ENCODE results near the gene PINLYP. TPM values are rescaled to one million over a fixed set of nuclear protein-coding genes. Genes with fewer than 3 reads are reported as not detected.
A peak's percentile ranks its signal among the peaks of the same experiment; 100 is the strongest.

PINLYP gene
- total and polyA plus RNA-seq, 2 of the 13 experiments (the other 11 are each of a cell fraction or from before 2014, with no cell fraction given): 0.21 to 0.24 TPM

- no peak; the same call in 1 of the 2 replicates for TF ChIP-seq ZNF850 (CRISPR knock-in tag; conservative IDR thresholded peaks at IDR 0.05)
- peak; percentile 53 for TF ChIP-seq ZFX (CRISPR knock-in tag; IDR thresholded peaks at IDR 0.05; ENCODE audit: low read depth)
- TF ChIP-seq MZF1 (CRISPR knock-in tag; IDR thresholded peaks at IDR 0.05; ENCODE audit: borderline replicate concordance): no peak
- no peak for TF ChIP-seq NAIF1 (CRISPR knock-in tag; IDR thresholded peaks at IDR 0.05; ENCODE audit: borderline replicate concordance)
- no peak for TF ChIP-seq KLF6 (CRISPR knock-in tag; IDR thresholded peaks at IDR 0.05)
- peak; percentile 73; the same call in 1 of the 2 replicates for TF ChIP-seq ZNF33B (CRISPR knock-in tag; IDR thresholded peaks at IDR 0.05)
- 0 out of 2 replicates have a peak, but pooled peaks have one; percentile 14 for TF ChIP-seq CAMTA2 (CRISPR knock-in tag; IDR thresholded peaks at IDR 0.05; ENCODE audit: borderline replicate concordance)
- peak; percentile 76 for TF ChIP-seq UBTF (CRISPR knock-in tag; IDR thresholded peaks at IDR 0.05)
- peak; percentile 32; the same call in 1 of the 2 replicates for TF ChIP-seq ZNF710 (CRISPR knock-in tag; IDR thresholded peaks at IDR 0.05; ENCODE audit: borderline replicate concordance)
- 0 out of 2 replicates have a peak, but pooled peaks have one; percentile 14 for TF ChIP-seq ZBTB33 (CRISPR knock-in tag; IDR thresholded peaks at IDR 0.05)
- no peak for TF ChIP-seq USF2 (IDR thresholded peaks at IDR 0.05; ENCODE audit: low read depth, low read length)
- TF ChIP-seq USF2 (CRISPR knock-in tag; IDR thresholded peaks at IDR 0.05; ENCODE audit: borderline replicate concordance): no peak
- peak; percentile 65; the same call in 1 of the 2 replicates for TF ChIP-seq ZNF343 (CRISPR knock-in tag; IDR thresholded peaks at IDR 0.05)
- TF ChIP-seq ZNF563 (CRISPR knock-in tag; IDR thresholded peaks at IDR 0.05): 0 out of 2 replicates have a peak, but pooled peaks have one; percentile 47
- peak; percentile 91 to 93 for TF ChIP-seq HMGXB4 (CRISPR knock-in tag; IDR thresholded peaks at IDR 0.05; ENCODE audit: borderline replicate concordance in 1 of 2, low read depth in 1 of 2)
- peak; percentile 63 for TF ChIP-seq RBFOX2 (IDR thresholded peaks at IDR 0.05; ENCODE audit: low read depth, low read length)
- peak; percentile 66 for TF ChIP-seq SAP130 (CRISPR knock-in tag; IDR thresholded peaks at IDR 0.05; ENCODE audit: low read depth)
These were observed 19.4 kb downstream of the PINLYP start (continued) for GRCh38 chr19:43594710-43595604.

All from HepG2 (cell line).